KOPT-K1 (cell line): ENCODE data around the gene SIGLEC7.
"Not testable (repeated sequence)": the region's sequence is repeated elsewhere in the genome, so short reads cannot be mapped to it uniquely, and the experiment has no call there.

ENCODE experiments used
- H3K27ac ChIP-seq: fragments of 200-600 bp; sonication (generic); 2 replicates; pipeline ENCODE4 v1.5.1; 2016; ENCODE audit warnings: antibody characterized with exemption, mild to moderate bottlenecking, low read depth, low read length; ENCODE audit not compliant: poor library complexity, severe bottlenecking
- H3K36me3 ChIP-seq: fragments of 200-600 bp; sonication (generic); 2 replicates; pipeline ENCODE4 v1.5.1; 2017; ENCODE audit warnings: antibody characterized with exemption, mild to moderate bottlenecking, low read length, moderate library complexity; ENCODE audit not compliant: insufficient read depth
- H3K9me3 ChIP-seq: fragments of 200-600 bp; sonication (generic); 2 replicates; pipeline ENCODE4 v1.5.1; 2017; ENCODE audit warnings: antibody characterized with exemption, low read length, mild to moderate bottlenecking; ENCODE audit not compliant: insufficient read depth, poor library complexity, severe bottlenecking

SIGLEC7 gene

DNA sequence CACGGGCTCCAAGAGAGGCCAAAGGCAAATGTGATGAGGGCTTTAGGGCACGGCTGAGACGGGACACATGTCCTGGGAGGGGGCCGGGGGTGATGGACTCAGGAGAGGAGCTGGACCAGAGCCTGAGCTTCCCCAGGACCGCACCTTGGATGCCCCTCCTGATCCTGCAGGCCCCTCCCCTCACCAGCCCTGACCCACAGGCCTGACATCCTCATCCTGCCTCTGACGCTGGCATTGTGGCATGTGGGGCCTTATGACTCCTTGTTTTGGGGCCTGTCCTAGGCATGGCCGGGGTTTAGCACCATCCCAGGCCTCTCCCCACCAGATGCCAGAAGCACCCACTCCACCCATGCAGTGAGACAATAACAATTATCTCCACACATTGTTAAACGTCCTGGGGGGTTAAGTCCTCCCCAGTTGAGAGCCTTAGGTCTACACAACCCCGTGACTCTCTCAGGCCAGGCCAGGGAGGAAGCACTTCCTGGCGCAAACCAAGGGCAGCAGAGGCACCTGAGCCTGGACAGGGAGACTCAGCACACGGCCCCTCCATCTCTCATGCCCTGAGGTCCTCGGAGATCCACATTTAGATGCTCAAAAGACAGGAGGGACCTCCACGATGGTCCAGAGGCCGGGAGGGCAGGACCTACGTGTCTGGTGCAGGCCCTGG is 841 bp downstream of the SIGLEC7 start:
- not testable (repeated sequence) for H3K27ac ChIP-seq, H3K36me3 ChIP-seq, H3K9me3 ChIP-seq

DNA sequence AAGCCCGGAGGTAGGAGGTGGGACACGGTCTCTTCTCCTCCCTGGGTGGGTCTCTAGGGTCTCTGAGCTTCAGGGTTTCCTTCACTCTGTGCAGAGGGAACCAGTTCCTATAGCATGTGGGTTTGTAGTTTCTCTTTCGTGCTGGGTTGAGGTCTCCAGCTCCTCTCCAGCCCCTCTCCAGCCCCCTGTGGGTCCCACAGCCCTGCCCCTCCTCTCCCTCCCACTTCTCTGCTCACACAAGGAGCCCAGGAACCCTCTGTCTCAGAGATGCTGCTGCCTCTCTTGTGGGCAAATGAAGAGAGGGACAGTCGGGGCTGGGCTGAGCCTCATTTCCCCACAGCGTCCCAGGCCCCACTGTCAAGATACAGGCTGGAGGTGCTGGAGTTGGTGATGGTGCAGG is 1.4 kb downstream of the SIGLEC7 start:
- Histone ChIP-seq H3K27ac (no peak overlapping the region), H3K9me3 (no peaks in the 10 kb centered on the region)

DNA sequence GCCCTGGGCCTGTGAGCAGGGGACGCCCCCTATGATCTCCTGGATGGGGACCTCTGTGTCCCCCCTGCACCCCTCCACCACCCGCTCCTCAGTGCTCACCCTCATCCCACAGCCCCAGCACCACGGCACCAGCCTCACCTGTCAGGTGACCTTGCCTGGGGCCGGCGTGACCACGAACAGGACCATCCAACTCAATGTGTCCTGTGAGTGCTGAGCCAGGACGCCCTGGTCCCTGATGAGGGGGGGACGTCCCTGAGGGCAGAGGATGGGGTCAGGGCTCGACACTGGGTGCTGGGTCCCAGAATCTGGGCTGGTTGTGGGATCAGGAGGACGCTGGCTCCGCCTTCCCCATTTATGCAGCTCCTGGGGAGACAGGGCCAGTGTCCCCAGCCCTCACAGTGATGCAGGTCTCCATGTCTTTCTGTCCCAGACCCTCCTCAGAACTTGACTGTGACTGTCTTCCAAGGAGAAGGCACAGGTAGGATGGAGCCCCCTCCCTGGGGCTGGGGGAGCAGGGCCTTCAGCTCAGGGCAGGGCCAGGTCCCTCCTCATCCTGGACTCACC is 2.5 kb downstream of the SIGLEC7 start:
- H3K9me3 ChIP-seq: peaks cover 3% of the 10 kb centered on the region
- no peak overlapping the region for H3K27ac ChIP-seq
- H3K36me3 ChIP-seq: no peaks in the 10 kb centered on the region

More for the DNA sequence above, 1.4 kb downstream of the SIGLEC7 start:
- no peaks in the 10 kb centered on the region for H3K36me3 ChIP-seq

DNA sequence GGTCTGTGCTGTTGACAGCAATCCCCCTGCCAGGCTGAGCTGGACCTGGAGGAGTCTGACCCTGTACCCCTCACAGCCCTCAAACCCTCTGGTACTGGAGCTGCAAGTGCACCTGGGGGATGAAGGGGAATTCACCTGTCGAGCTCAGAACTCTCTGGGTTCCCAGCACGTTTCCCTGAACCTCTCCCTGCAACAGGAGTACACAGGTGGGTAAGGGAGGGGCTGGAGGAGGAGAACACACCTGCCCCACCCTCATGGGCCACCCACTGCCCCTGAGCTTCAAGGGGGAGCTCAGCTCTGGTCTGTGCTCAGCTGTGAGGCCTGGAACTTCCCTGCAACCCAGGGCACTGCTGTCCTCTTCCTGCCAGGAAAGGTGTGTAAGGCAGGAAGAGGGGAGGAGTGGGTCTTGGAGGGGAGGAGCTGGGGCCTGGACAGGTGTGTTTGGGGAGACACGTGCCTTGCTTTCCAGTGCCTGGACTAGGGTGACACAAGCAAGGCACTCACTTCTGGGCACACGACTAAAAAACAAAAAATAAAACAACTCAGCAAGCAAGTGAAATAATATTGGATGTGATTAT is 3.9 kb downstream of the SIGLEC7 start:
- H3K36me3 ChIP-seq: no peaks in the 10 kb centered on the region
- H3K27ac ChIP-seq: no peak overlapping the region
- H3K9me3 ChIP-seq: peaks cover 6% of the 10 kb centered on the region

DNA sequence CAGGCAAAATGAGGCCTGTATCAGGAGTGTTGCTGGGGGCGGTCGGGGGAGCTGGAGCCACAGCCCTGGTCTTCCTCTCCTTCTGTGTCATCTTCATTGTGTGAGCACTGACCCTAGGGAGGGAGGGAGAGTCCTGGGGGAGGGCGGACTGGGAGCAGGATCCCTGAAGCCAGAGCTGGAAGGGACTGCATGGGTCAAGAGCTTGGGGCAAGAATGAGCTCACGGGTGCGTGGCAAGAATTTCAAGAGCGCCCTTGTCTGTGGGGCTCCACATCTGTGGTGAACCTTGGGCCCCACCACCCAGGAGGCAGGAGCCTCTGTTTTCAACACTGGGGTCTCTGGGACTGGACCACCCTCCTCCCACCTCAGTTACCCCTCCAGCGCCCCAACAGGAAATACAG is 4.7 kb downstream of the SIGLEC7 start:
- no peak overlapping the region for H3K27ac ChIP-seq
- no peaks in the 10 kb centered on the region for H3K36me3 ChIP-seq

DNA sequence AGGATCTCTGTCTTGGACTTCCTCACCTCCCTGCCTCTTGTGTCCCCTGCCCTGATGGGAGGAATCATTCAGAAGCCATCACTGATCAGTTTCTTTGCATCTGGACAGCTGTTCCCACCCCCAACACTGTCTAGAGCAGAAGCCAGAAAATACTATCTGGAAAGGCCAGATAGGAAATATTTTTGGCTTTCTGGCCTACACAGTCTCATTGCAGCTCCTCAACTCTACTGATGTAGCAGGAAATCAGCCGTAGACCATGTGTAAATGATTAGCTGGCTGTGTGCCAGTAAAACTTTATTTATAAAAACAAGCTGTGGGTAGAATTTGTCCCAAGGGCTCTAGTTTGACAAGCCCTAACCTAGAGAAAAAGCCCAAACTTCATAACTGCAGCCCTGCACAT is 5.6 kb downstream of the SIGLEC7 start:
- H3K36me3 ChIP-seq: no peaks in the 10 kb centered on the region
- peaks cover 12% of the 10 kb centered on the region for H3K9me3 ChIP-seq
- H3K27ac ChIP-seq: no peak overlapping the region

More for the DNA sequence above, 4.7 kb downstream of the SIGLEC7 start:
- peaks cover 12% of the 10 kb centered on the region for H3K9me3 ChIP-seq

DNA sequence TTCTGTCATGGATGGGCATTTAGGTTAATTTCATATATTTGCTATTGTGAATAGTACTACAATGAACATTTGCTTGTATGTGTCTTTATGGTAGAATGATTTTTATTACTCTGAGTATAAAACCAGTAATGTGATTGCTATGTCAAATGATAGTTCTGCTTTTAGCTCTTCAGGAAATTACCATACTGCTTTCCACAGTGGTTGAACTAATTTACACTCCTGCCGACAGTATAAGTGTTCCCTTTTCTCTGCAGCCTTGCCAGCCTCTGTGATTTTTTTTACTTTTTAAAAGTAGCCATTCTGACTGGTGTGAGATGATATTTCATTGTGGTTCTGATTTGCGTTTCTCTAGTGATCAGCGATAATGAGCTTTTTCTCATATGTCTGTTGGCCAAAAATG is 6.5 kb downstream of the SIGLEC7 start:
- no peak overlapping the region for H3K27ac ChIP-seq
- H3K9me3 ChIP-seq: peaks cover 12% of the 10 kb centered on the region
- no peaks in the 10 kb centered on the region for H3K36me3 ChIP-seq

DNA sequence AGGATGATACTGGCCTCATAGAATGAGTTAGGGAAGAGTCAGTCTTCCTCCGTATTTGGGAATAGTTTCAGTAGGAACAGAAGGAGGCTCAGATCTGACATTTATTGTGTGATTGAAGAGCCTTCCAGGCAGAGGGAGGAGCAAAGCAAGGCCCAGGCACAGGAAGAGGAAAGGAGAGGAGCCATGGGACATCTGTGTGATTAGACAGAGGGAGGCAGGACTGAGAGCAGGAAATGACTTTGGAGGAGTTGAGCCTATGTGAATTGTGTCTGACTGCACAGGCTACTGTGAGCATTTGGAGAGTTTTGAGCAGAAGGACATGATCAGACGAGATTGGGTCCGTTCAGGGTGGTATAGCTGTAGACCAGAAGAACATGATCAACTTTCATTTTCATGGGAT is 8.5 kb downstream of the SIGLEC7 start:
- Histone ChIP-seq H3K36me3 (no peaks in the 10 kb centered on the region), H3K9me3 (peaks cover 12% of the 10 kb centered on the region), H3K27ac (no peak overlapping the region)

DNA sequence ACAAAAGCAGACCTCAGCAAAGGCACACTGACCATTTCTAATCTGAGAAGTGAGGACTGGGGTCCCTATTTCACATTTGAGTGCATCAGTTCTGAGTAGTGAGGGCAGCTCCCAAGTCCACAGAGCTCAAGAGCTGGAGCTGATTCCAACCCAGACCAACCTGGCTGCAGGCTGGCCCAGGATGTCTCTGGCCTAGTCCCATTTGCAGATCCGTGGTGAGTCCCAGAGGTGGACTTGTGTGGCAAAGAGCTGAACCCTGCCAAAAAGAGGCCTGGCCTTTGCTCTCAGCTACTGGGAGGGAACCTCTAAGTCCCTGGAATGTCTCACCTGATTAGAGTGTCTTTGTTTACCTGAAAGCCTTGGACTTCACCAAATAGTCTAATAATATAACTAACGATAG is 14.6 kb downstream of the SIGLEC7 start:
- no peaks in the 10 kb centered on the region for H3K9me3 ChIP-seq
- no peak overlapping the region for H3K27ac ChIP-seq
- no peaks in the 10 kb centered on the region for H3K36me3 ChIP-seq

DNA sequence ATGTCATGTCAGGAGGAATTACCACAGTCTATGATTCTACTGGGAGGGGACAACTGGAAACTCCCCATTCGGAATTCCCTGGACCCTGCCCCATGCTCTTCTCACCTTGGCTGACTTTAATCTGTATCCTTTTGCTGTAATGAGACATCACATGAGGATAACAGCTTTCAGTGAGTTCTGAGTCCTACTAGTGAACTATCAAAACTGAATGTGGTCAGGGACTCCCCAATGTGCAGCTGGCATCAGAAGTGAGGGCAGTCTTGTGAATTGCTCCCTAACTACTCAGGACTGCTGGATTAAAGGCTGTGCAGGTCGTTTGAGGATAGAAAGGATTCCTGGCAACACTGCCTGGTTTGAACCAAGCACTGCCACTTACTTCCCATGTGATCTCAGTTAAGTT is 15.2 kb downstream of the SIGLEC7 start:
- no peak overlapping the region for H3K27ac ChIP-seq
- H3K36me3 ChIP-seq: no peaks in the 10 kb centered on the region
- H3K9me3 ChIP-seq: no peaks in the 10 kb centered on the region

DNA sequence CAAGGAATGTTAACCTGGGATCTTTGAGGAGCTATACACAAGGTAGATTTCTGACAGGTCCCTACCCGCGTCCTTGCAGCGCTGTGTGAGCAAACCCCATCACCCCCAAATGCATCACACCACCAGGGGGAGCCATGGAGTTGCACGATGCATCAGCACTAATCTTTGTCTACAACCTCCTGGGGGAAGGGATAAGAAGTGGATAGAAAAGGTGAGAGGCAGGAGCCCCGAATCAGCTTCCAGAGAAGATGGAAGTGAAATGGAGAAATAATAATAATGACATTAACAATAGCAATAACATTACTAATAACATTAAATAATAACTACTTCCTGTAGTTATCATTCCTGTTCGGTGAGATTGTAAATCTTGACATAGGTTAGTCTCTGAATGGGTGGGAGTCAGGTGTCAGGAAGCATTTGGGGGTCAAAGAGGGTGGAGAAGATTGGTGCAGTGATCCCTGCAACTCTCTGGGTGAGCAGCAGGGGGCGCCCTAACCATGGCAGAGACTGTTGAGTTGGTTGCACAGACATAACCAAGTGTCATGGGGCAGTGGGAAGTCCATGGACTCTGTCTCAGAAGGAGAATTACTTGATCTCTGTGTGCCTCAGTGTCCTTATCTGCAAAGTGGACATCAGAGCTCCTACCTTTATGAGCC is 16.5 kb downstream of the SIGLEC7 start:
- H3K27ac ChIP-seq: no peak overlapping the region
- no peaks in the 10 kb centered on the region for H3K36me3 ChIP-seq
- H3K9me3 ChIP-seq: no peaks in the 10 kb centered on the region

DNA sequence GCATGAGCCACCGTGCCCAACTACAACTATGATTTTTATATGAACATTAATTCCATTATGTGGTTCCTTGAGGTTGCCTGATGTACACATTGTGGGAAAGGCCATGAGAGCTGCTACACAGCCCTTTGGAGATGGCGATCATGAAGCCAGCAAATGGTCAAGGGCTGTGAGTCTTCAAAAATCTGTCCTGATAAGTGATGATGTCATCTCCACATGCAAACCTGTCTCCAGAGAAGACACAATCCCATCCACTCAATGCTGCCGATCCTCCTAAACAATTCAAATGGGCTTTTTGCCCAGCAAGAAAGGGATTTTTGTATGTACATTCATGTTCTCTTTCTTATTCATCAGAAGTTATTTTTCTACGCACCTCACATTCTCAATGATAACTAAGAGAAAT is 17.6 kb downstream of the SIGLEC7 start:
- H3K27ac ChIP-seq: no peak overlapping the region
- no peaks in the 10 kb centered on the region for H3K36me3 ChIP-seq
- H3K9me3 ChIP-seq: no peaks in the 10 kb centered on the region

DNA sequence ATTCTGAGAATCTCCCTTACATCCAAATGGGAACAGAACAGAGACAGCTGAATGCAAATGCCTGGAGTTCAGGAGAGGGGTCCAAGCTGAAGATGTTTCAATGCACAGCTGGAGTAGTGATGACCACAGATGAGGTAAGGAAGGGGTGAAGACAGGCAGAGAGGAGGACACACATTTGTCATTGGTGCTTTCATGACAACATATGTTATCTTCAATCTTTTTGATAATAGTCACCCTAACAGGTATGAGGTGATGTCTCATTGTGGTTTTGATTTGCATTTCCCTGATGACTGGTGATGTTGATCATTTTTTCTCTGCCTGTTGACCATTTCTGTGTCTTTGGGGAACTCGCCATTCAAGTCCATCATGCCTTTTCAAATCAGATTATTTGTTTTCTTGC is 19.2 kb downstream of the SIGLEC7 start:
- Histone ChIP-seq H3K27ac (no peak overlapping the region), H3K9me3 (no peaks in the 10 kb centered on the region), H3K36me3 (no peaks in the 10 kb centered on the region)

DNA sequence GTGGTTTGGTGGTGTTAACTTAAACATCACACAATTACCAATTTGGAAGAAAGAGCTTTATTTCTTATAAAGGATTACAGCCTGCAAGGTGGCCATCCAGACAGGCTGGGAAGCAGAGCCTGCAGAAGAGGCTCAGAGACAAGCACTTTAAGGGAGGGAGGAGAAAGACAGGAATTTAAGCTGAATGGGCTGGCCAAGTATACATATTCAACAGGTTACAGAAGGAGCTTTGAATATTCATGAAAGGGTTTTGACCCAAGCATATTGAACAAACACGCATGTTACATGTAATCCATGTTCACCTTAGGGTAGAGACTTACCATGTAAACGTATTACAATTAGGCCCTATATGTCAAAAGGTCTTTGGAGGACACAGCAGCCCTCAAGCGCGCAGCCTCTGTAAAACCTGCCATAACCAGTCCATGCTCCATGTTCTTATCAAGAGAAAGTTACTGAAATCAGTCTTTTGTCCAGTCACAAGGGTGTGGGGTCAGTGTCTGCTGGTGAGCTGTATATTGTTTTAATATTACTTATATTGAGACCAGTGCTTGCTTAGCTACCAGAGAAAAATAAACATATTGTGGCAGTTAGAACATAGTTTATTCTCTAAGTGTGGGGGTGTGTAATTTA is 19.9 kb downstream of the SIGLEC7 start:
- H3K9me3 ChIP-seq: no peaks in the 10 kb centered on the region
- H3K27ac ChIP-seq: no peak overlapping the region
- no peaks in the 10 kb centered on the region for H3K36me3 ChIP-seq

DNA sequence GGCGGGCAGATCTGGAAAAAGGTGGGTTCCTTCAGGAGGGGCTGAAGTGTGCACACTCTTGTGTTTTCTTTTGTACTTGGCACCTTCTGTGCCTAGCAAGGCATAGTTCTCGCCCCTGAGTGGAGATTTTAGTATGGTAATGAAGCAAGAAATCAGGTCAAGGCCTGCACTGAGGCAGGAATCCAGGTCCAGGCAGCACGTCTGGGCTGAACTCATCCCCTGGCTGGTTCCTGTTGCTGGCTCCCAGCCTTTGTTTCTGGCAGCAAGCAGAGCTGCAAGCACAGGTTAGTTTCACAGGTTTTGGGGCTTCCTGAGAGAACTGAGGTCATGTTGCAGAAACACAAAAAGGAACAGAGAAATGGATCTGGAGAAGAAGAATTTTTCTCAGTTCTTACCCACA is 21.2 kb downstream of the SIGLEC7 start:
- no peaks in the 10 kb centered on the region for H3K36me3 ChIP-seq
- H3K9me3 ChIP-seq: no peaks in the 10 kb centered on the region
- H3K27ac ChIP-seq: no peak overlapping the region
